GM12891 (cell line): ENCODE measurements around the gene RNF208.

ENCODE experiments used
- POLR2A ChIP-seq: IDR thresholded peaks from 2 replicates; pipeline ENCODE4 v1.6.1; 2011; ENCODE audit warnings: low read depth, low read length, control low read depth
- POLR2AphosphoS5 ChIP-seq: IDR thresholded peaks from 2 replicates; pipeline ENCODE4 v1.6.1; 2011; ENCODE audit warnings: low read depth, low read length, control low read depth
- TAF1 ChIP-seq: IDR thresholded peaks from 2 replicates; pipeline ENCODE4 v1.6.1; 2011; ENCODE audit warnings: low read depth, low read length, control low read depth

GRCh38 chr9:137265496-137266161 lies 43.6 kb upstream of the RNF208 start:
- TF ChIP-seq POLR2AphosphoS5, result no peak
- no peak for TF ChIP-seq POLR2A
- TF ChIP-seq TAF1, result no peak
